GM19238 (cell line): ENCODE results near the gene VSTM4.

Experiments used
- DNase-seq: peaks from one replicate; pipeline ENCODE4 v3.0.0; 2011; ENCODE audit warnings: low spot score; ENCODE audit not compliant: insufficient read length

The VSTM4 gene

DNA sequence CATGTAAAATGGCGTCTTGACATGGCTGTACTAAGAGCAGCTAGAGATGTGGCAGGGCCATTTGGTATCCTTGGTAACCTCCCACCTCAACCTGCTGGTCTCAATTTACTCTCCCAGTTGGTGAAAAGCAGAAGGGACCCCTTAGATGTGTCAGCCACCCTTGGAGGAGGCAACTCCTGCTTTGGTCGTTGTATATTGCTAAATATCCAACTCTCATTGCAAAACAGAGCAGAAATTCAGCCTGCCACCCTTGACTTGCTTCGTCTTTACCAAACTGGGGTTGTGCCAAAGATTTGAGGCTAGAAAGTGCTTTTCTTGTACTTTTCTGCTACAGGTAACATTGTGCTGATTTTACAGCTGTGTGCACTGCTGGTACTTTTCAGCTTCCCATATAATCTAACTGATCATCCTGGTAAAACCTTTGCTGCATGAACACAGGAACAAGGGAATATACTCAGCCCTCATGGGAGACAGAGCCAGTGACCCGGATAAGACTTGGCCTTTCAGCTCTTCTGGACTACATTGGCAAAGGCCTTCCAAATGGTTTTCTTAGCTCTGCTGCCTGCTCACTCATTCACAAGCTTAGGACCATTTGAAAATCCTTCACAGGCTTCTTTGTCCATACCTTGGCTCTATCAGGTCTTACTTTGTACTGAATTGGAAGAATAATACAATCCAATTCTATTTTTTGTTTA, 2.2 kb upstream of the VSTM4 start:
- DNase-seq, result no peak

DNA sequence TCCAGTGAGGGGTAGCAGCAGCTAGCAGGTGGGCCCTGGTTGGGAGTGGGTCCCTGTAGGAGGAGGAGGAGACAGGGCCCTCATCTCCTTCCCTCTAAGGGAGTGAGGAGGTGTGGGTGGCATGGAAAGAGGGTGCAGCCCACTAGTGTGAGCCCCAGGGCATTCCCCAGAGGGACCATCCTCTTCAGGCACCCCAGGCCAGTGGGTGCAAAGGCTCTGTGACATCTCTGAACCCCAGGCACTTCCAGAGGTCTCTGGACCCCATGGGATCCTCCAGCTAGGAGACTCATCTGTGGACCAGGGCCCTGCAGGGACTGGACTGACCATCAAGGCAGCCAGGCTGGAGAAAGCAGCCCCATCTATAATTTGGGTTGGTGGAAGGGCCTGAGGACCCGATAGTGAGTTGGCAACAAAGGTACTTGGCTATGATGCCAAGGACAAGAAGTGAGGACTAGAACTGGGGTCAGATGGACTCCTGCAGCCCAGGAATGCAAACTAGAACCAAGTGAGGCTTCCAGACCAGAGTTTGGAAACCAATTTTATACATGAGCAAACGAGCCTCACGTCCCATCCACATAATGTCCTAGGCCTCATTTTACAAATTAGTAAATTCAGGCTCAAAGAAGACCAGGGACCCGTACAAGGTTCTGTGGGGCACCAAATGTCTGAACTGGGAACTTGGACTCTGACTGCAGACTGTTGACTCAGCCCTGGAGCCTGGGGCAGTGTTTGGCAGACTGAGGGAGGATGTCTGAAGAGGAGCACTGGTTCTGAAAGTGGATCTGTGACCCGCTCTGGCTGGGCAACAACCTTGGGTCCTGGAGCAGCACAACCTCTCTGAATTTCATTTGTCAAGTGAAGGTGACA, 1.4 kb upstream of the VSTM4 start:
- DNase-seq, result no peak

DNA sequence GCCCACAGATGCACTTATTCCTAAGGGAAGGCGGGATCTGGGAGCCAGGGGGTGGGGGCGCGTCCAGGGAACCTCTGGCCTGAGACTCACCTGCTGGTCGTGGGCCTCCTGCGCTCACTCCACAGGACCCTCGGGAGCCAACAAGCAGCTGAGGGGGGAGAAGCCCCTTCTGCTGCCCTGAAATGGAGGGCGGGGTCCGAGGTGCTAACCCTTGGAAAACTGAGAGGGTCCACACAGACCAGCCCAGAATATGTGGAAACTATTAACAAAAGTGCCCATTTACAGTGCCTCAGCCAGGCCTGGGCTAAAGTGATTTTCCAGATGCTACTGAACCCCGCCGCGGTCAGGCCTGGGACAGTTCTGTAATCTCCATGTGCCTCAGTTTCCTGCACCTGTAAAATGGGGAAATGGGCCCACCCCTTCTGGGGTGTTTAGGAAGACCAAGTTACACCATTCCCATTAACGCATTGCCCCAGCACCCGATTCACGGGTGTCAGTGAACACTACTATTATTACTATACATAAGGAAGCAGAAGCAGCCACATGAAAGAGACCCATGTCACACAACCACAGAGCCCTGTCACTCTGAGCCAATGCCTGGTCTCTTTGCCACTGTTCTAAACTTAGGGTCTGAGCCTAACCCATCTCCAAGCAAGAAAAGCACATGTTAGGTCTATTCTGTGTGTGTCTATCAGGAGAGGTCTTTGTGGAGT, 630 bp upstream of the VSTM4 start:
- no peak for DNase-seq

DNA sequence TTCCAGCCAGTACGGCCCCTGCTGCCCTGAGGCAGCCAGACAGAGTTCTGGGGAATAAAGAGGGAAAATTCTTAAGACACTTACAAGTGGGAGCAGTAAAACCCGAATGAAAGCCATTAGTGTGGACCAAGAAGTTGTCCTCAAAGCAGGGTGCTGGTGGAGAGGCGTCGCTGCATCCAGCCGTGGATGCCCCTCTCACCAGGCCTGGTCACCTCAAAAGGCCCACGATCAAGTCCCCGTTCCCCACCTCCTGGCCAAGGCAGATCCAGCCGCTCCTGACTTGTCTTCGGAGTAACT, 656 bp downstream of the VSTM4 start:
- no peak for DNase-seq

DNA sequence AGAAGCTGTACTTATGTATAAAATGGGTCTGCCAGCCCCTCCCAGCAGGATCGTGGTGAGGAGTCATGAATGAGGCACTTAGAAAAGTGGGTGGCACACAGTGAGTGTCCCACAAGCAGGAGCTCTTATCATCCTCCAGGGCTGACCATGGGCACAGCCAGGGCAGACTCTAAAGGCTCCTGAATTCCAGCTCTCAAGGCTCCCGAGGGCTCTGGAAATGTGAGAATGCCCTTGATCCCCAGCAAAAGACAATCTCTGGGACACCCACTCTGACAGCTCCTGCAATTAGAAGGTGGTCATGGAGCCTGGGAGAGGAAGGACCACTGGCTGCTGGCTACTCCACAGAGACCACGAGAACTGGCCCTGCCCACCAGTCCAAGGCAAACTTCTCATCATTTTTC, 1.6 kb downstream of the VSTM4 start:
- no peak for DNase-seq

DNA sequence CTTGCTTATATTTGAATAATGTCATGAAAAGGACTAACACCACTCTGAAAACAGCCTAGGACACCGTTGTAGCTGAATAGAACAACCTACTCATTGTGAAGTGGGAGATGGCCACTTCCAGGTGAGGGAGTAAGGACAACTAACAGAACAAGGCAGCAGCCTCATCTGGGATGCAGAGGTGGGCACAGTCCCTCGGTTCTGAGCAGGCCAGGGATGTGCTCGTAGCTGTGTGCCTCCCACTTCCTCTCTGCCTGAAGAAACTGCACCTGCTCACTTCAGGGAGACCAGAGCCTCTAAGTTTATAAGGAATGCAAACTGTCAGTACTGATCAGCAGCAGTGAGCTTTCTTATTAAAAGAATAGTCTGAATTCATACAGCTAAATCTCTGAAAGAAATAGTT, 2.5 kb downstream of the VSTM4 start:
- no peak for DNase-seq

DNA sequence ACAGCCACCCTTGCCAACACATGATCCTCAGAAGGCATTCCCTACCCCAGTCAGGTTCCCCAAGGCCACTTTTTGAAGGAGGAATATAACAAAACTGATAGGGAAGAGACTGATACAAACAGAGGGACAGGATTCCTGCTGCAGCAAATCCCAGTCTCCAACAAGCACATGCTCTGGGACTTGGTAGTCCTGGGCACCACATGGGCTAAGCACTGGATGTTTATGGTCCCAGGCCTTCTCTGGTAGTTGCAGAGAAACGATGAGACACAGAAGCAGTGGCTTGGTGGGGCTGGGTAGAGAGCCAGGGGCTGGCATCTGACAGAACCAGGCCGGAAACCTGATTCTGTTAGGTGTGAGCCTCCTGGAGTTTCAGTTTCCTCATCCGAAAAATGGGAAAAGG, 3.2 kb downstream of the VSTM4 start:
- no peak for DNase-seq

DNA sequence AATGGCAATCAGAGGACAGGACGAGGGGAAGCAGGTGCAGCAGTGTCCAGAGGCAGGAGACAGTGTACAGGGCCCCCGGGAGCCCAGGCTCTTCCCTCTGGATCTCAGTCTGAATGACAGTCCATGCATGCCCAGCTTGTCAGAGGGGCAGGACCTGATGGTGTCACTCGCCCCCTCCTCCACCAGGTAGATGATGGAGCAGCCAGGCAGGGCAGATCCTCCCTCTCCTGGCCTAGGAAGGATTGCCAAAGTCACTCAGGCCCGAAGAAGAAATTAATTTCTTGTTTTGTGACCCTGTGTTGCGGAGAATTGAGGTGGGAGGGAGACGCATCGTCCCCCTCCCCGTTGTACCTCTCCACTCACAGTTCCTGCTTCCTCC, 4.0 kb downstream of the VSTM4 start:
- DNase-seq, result no peak

DNA sequence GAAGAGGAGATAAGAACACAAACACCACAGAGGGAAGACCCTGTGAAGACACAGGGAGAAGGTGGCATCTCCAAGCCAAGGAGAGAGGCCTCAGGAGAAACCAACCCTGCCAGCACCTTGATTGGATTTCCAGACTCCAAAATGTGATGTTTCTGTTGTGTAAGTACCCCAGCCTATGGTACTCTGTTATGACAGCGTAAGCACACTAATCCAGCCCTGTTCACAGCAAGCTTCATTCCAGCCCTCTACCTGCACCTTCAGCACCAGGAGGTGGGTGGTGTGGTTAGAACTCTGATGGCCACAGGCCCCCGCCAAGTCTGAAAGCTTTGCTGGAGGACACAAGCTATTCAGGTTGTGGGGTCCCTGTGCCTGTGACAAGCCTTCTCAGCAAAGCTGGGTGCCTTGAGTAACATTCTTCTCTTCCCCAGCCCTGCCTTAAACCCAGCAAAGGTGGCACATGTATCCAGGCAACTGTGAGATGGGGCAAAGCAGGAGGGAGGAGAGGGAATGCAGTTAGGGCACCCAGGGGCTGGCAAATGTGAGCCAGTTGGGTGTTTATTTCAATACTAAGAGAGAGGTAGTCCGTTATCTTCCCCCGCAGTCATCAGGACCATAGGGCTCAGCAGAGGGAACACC, 4.5 kb downstream of the VSTM4 start:
- no peak for DNase-seq

DNA sequence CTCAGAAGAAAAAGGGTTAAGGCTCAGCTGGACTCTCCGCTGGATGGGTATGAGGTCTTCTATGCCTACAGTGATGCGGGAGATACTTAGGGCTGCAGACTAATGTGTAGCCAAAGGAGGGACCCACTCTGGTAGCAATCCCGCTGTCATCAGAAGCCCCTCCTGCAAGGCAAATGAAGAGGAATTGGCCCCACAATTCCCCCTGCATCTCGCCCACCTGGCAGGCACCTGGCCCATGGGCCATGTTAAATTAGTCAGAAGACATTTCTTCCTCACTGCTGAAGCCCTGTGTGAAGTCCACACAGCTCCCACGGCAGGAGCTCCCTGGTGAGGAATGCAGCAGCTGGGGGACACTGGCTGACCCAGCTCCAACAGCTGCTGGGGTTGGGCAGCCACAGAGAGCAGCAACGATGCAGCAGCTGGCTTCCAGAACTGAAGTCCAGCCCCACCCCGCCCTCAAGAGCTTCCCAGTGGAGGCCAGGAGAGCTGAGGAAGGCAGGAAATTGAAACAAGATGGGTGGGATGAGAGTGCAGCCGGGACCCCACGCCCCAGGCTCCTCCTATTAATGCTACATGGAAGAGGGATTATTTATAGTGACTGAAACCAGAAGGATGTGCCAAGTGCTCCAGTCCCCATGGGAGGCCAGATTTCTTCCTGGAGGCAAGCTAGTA, 5.5 kb downstream of the VSTM4 start:
- no peak for DNase-seq

DNA sequence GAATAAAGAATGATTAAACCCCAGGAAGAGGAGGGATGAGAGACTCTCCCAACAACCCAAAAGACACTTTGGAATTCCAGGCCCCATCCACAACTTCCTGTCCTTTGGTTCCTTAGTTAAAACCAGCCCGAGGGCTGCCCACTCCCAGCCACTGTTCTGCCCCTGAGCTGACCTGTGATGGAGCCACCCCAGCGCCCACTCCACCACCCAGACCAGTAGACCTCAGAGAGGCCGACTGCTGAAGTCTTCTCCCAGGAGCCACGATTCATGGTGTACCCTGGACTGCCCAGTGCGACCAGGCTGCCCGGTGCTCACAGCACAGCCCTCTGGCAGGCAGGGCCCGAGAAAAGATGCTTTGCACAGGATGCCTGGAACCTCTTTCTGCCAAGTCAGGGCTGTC, 6.7 kb downstream of the VSTM4 start:
- no peak for DNase-seq

DNA sequence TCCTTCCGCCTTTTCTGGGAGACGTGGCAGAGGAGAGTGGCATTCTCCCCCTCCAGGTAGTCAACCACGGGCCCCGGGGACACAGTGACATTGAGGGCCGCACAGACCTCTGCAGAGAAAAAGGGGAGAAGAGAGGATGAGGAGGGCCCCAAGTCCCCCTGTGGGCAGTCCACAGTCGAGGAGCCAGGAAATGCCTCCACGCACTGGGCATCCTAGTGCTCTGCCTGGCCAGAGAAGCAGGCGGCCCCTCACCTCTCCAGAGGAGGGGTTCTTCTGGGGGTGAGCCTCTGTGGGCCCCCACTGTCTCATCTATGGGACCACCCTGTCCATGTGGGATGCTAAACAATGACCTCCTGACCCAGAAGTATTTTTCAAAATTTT, 7.4 kb downstream of the VSTM4 start:
- no peak for DNase-seq

DNA sequence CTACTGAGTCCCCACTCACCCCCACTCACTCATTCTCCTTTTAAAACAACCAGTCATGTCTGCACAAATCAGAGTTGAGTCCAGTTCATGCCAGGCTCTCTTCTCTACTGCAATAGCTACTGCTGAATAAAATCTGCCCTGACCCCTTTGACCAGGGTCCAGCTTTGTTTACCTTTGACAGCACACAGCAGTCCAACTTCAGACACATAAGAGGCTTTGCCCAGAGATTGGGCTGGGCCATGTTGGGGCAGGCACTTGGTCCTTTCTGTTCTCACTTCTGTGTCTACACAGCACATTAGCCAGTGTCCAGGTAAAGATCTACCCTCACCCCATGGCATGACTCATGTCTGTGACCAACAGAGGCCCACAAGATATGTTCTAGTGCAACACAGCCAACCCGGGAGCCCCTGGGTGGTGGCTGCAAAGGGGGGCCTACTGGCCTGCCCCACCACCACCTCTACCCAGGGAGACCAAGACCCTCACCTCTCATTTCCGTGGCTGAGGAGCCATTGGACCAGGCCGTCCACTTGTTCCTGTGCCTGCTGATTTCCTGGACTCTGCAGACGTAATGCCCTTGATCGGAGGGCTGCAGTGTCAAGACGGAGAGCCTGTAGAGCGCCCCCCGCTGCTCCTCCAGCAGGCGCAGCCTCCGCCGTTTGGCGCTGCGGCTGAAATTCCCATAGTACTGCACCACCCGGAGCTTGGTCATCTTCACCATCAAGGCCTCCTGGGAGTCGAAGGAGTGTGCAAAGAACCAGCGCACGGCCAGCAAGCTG, 8.0 kb downstream of the VSTM4 start:
- DNase-seq, result no peak

DNA sequence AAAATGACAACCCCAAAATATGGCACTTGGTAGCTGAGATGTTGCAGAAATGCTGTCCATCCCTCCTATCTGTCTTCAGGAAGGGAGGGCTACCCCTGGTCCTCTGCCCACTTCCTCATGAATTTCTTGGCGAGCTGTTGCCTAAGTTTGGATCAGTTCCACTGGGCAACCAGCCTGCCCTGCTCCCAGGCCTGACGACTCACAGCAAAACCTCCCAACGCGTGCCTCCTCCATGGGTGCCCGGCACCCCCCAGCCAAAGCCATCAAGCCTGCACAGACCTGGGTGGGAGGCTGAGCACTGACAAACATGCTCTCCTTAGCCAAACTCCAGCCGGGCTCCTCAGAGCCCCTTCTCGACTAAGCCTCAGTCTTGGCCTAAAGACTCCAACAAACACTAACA, 8.9 kb downstream of the VSTM4 start:
- no peak for DNase-seq

DNA sequence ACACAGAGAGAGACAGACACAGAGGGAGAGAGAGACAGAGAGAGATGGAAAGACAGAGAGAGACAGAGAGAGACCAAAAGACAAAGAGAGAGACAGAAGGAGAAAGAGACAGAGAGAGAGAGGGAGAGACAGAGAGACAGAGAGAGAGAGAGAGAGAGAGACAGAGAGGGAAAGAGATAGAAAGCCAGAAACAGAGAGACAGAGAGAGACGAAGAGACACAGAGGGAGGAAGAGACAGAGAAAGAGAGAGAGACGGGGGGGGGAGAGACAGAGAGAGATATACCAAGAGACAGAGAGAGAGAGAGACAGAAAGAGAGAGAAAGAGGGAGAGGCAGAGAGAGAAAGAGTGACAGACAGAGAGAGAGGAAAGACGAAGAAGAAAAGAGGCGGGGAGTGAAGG, 10.2 kb downstream of the VSTM4 start:
- no peak for DNase-seq

DNA sequence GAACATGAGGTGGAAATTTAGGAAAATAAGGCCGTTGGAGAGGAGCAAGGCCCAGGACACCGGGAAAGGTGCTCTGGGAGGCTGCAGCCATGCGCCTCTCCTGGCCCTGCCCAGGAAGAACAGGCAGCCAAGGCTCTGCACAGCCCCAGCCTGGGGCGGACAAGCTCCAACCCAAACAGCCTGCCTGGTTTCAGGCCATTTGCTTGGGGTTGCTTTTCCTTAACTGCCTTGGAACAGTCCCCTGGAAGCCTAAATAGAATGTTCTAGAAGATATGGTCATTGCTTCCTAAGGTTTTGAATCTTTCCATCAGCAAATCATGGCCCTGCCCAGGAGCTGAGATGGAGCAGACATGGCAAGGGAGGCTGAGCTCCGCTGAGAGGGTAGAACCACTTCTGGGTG, 11.0 kb downstream of the VSTM4 start:
- no peak for DNase-seq

DNA sequence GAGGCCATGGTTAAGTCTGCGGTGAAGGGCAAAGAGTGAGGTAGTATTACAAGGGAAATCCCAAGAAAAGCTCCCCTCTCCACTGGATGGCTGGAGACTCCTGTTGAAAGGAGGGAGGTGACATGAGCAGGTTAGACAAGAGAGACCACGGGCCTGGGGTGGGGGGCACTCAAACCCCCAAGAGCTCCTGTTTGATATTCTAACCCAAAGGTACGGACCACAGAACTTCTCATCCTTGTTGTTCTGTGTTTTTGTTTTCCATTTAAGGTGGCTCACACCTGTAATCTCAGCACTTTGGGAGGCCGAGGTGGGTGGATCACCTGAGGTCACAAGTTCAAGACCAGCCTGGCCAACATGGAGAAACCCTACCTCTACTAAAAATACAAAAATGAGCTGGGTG, 11.6 kb downstream of the VSTM4 start:
- no peak for DNase-seq

DNA sequence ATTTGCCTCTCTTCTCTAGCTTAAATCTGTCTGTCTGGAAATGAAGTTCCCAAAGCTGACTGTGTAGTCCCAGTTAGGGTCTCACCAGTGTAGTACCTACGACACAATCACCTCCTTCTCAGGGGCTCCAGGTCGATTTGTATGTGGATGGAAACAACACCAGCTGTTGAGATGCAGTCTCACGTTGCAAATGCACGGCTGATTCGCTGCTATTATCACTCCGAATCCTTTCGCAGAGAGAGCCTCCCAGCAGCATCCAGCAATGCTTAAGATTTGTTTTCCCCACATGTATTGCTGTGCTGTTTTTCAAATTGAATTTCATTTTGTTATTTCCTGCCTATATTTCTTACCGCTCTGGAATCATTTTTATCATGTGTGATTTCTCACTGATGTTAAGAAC, 16.3 kb downstream of the VSTM4 start:
- no peak for DNase-seq

DNA sequence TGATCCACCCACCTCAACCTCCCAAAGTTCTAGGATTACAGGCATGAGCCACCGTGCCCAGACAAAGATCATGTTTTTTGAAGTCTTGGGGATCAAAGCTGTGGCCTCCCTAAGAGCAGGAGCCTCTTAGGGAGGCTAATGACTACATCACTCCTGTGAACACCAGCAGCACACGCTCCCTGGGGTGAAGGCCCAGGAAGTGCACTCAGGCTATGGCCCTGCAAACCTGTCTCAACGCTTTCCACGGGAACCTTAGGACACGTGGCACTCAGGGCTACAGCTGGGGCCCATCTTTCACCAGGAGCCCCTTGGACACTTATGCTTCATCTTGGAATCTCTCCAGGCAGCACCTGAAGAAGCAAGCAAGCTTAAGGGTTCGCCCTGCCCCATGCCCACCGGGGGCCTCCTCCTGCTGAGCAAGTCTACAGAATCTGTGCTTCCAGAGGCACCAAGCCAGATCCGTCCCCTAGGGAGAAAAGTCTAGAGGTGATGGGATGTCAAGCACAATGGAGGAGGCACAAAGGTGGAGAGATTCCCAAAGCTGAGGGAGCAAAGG, 18.4 kb downstream of the VSTM4 start:
- DNase-seq, result no peak

DNA sequence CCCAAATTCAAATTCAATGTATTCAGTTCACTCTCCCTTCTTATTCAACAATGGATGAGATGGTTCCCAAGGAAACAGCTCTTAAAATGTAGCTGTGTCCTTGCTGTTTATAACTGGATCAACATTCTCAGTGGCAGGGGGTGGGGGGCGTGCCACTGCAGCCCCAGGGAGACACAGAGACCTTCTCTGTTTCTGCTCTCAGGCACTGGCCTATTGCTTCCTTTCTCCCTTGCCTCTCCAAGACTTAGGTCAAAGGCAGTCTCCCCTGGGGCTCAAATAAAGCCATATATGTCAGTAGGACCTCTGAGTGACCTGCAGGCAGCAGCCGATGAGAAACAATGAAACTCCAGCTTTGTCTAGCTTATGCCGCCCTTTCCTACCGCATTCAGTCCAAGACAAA, 20.7 kb downstream of the VSTM4 start:
- DNase-seq, result no peak

DNA sequence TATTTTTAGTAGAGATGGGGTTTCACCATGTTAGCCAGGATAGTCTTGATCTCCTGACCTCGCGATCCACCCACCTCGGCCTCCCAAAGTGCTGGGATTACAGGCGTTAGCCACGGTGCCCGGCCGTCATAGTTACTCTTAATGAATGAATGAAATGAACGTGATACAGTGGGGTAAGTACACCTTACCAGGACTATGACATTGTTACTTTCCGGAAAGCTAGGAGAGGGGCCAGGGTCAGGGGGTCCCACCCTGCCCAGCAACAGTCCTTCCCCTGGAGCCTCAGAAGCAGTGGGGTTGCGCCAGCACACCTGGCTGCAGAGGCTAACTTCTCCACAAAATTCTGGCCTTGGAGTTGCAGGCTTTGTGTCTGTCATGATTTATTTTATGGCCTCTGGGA, 21.4 kb downstream of the VSTM4 start:
- no peak for DNase-seq
